ES-I3 (cell line): ENCODE results near the gene MED22.
"Not testable (repeated sequence)": the region's sequence is repeated elsewhere in the genome, so short reads cannot be mapped to it uniquely, and the experiment has no call there.

Experiments
- H3K36me3 ChIP-seq: 2 replicates; pipeline ENCODE4 v1.6.1; 2013; ENCODE audit warnings: mild to moderate bottlenecking, low read length, control low read depth, moderate library complexity; ENCODE audit not compliant: insufficient read depth
- H3K4me1 ChIP-seq: 2 replicates; pipeline ENCODE4 v1.6.1; 2013; ENCODE audit warnings: mild to moderate bottlenecking, control low read depth, low read length; ENCODE audit not compliant: insufficient read depth
- H3K9ac ChIP-seq: 2 replicates; pipeline ENCODE4 v1.6.1; 2013; ENCODE audit warnings: low read depth, mild to moderate bottlenecking, low read length, moderate library complexity
- H3K9me3 ChIP-seq: 2 replicates; pipeline ENCODE4 v1.6.1; 2013; ENCODE audit warnings: mild to moderate bottlenecking, low read length, moderate library complexity; ENCODE audit not compliant: control insufficient read depth, insufficient read depth

MED22 gene

GRCh38 chr9:133347985-133348717, at the start of gene MED22, which contains the start of gene RPL7A:
Gene MED22 (minus strand): TSS chr9:133348131. CDS start chr9:133346662, 1,469 bp downstream.
Gene RPL7A (plus strand): TSS chr9:133348218. CDS start chr9:133348244, 26 bp downstream.
- H3K9me3 ChIP-seq, result no peaks in the 10 kb centered on the region
- H3K36me3 ChIP-seq, result peaks cover 41% of the 10 kb centered on the region
- H3K4me1 ChIP-seq, result peaks cover 4% of the 10 kb centered on the region; the same call in 1 of the 2 replicates
- H3K9ac ChIP-seq, result peak within 1 kb of the TSS; percentile 100

- H3K9me3 ChIP-seq, result no peaks in the 10 kb centered on the region
- no peaks in the 10 kb centered on the region for H3K36me3 ChIP-seq
- H3K9ac ChIP-seq, result no peak overlapping the region
- H3K4me1 ChIP-seq, result no peaks in the 10 kb centered on the region
Measured at GRCh38 chr9:133397370-133397769, 49.4 kb upstream of the MED22 start.

- Histone ChIP-seq H3K9ac (no peak overlapping the region), H3K36me3 (no peaks in the 10 kb centered on the region), H3K4me1 (no peaks in the 10 kb centered on the region), H3K9me3 (no peaks in the 10 kb centered on the region)
Measured at GRCh38 chr9:133396952-133397351, 49.0 kb upstream of the MED22 start.

GRCh38 chr9:133394687-133395271, 46.8 kb upstream of the MED22 start:
- no peaks in the 10 kb centered on the region for H3K36me3 ChIP-seq
- no peaks in the 10 kb centered on the region for H3K9me3 ChIP-seq
- no peak overlapping the region for H3K9ac ChIP-seq
- H3K4me1 ChIP-seq, result no peaks in the 10 kb centered on the region

GRCh38 chr9:133393399-133393798, 45.5 kb upstream of the MED22 start:
- Histone ChIP-seq H3K4me1 (no peaks in the 10 kb centered on the region), H3K9ac (no peak overlapping the region), H3K36me3 (no peaks in the 10 kb centered on the region), H3K9me3 (no peaks in the 10 kb centered on the region)

GRCh38 chr9:133392308-133392707, 44.4 kb upstream of the MED22 start:
- not testable (repeated sequence) for H3K9me3 ChIP-seq, H3K36me3 ChIP-seq, H3K9ac ChIP-seq, H3K4me1 ChIP-seq

GRCh38 chr9:133391449-133391848, 43.5 kb upstream of the MED22 start:
- H3K9ac ChIP-seq, H3K36me3 ChIP-seq, H3K9me3 ChIP-seq, H3K4me1 ChIP-seq: not testable (repeated sequence)

GRCh38 chr9:133390713-133391112, 42.8 kb upstream of the MED22 start:
- Histone ChIP-seq H3K9ac (no peak overlapping the region), H3K9me3 (no peaks in the 10 kb centered on the region), H3K4me1 (no peaks in the 10 kb centered on the region), H3K36me3 (no peaks in the 10 kb centered on the region)

- no peaks in the 10 kb centered on the region for H3K4me1 ChIP-seq
- no peak overlapping the region for H3K9ac ChIP-seq
- H3K36me3 ChIP-seq, result no peaks in the 10 kb centered on the region
- no peaks in the 10 kb centered on the region for H3K9me3 ChIP-seq
Measured at GRCh38 chr9:133389562-133389961, 41.6 kb upstream of the MED22 start.

GRCh38 chr9:133389025-133389557, 41.2 kb upstream of the MED22 start:
- Histone ChIP-seq H3K4me1 (no peaks in the 10 kb centered on the region), H3K9me3 (no peaks in the 10 kb centered on the region), H3K36me3 (no peaks in the 10 kb centered on the region), H3K9ac (no peak overlapping the region)

- Histone ChIP-seq H3K36me3 (no peaks in the 10 kb centered on the region), H3K9me3 (no peaks in the 10 kb centered on the region), H3K4me1 (no peaks in the 10 kb centered on the region), H3K9ac (no peak overlapping the region)
Measured at GRCh38 chr9:133387680-133388079, 39.7 kb upstream of the MED22 start.

- H3K4me1 ChIP-seq, result no peaks in the 10 kb centered on the region
- H3K9ac ChIP-seq, result no peak overlapping the region
- H3K9me3 ChIP-seq, result no peaks in the 10 kb centered on the region
- H3K36me3 ChIP-seq, result no peaks in the 10 kb centered on the region
Measured at GRCh38 chr9:133386338-133386737, 38.4 kb upstream of the MED22 start.

GRCh38 chr9:133385452-133385851, 37.5 kb upstream of the MED22 start:
- Histone ChIP-seq H3K9ac (no peak overlapping the region), H3K4me1 (no peaks in the 10 kb centered on the region), H3K9me3 (no peaks in the 10 kb centered on the region), H3K36me3 (no peaks in the 10 kb centered on the region)

- Histone ChIP-seq H3K9ac (no peak overlapping the region), H3K4me1 (no peaks in the 10 kb centered on the region), H3K9me3 (no peaks in the 10 kb centered on the region)
Measured at GRCh38 chr9:133384736-133385321, 36.9 kb upstream of the MED22 start.

GRCh38 chr9:133383438-133383837, 35.5 kb upstream of the MED22 start:
- H3K4me1 ChIP-seq, result no peaks in the 10 kb centered on the region
- no peaks in the 10 kb centered on the region for H3K36me3 ChIP-seq
- no peak overlapping the region for H3K9ac ChIP-seq
- H3K9me3 ChIP-seq, result no peaks in the 10 kb centered on the region

More at GRCh38 chr9:133384736-133385321, 36.9 kb upstream of the MED22 start:
- no peaks in the 10 kb centered on the region for H3K36me3 ChIP-seq
